HepG2 (cell line): ENCODE measurements around the gene NCBP2. TPM values are rescaled to one million over a fixed set of nuclear protein-coding genes. Genes with fewer than 3 reads are reported as not detected.

ENCODE experiments used
- CEBPB ChIP-seq: IDR thresholded peaks from 2 replicates; pipeline ENCODE4 v1.6.1; 2011; ENCODE audit warnings: low read depth, low read length, improper control_type of control experiment, borderline replicate concordance
- GTF3A ChIP-seq: sonication (generic); formaldehyde crosslinking; conservative IDR thresholded peaks from 2 replicates; pipeline ENCODE4 v1.4.0; 2020; ENCODE audit warnings: mild to moderate bottlenecking, missing genetic modification reagents
- HCFC1 ChIP-seq: fragments of 150-350 bp; IDR thresholded peaks from 2 replicates; pipeline ENCODE4 v1.6.1; 2014; ENCODE audit warnings: low read depth, low read length
- HHEX ChIP-seq: IDR thresholded peaks from 2 replicates; pipeline ENCODE4 v1.6.1; 2016; ENCODE audit warnings: control low read depth
- HMGA1 ChIP-seq: sonication (generic); formaldehyde crosslinking; conservative IDR thresholded peaks from 2 replicates; pipeline ENCODE4 v1.4.0; 2020; ENCODE audit warnings: missing genetic modification reagents
- KLF6 ChIP-seq: IDR thresholded peaks from 2 replicates; pipeline ENCODE4 v1.8.0; 2016; ENCODE audit warnings: missing biosample characterization, missing genetic modification reagents
- MTF2 ChIP-seq: sonication (generic); formaldehyde crosslinking; IDR thresholded peaks from 2 replicates; pipeline ENCODE4 v1.5.0; 2020; ENCODE audit warnings: missing genetic modification reagents, borderline replicate concordance
- NCOA1 ChIP-seq: sonication (generic); formaldehyde crosslinking; IDR thresholded peaks from 2 replicates; pipeline ENCODE4 v1.9.0; 2021; ENCODE audit warnings: missing genetic modification reagents
- NR2F2 ChIP-seq: IDR thresholded peaks from 2 replicates; pipeline ENCODE4 v1.6.1; 2012; ENCODE audit warnings: low read depth, inconsistent platforms, borderline replicate concordance
- ZNF350 ChIP-seq: sonication (generic); formaldehyde crosslinking; IDR thresholded peaks from 2 replicates; pipeline ENCODE4 v1.4.0; 2020; ENCODE audit warnings: mild to moderate bottlenecking, low read depth, missing genetic modification reagents, borderline replicate concordance
- ZNF549 ChIP-seq: sonication (generic); formaldehyde crosslinking; IDR thresholded peaks from 2 replicates; pipeline ENCODE4 v1.5.0; 2020; ENCODE audit warnings: missing genetic modification reagents
- ZNF563 ChIP-seq: sonication (generic); formaldehyde crosslinking; IDR thresholded peaks from 2 replicates; pipeline ENCODE4 v1.8.0; 2022; ENCODE audit warnings: mild to moderate bottlenecking, moderate library complexity, missing genetic modification reagents
- ZNF567 ChIP-seq: sonication (generic); formaldehyde crosslinking; IDR thresholded peaks from 2 replicates; pipeline ENCODE4 v1.8.1; 2023; ENCODE audit warnings: mild to moderate bottlenecking, missing genetic modification reagents, borderline replicate concordance
- ZNF678 ChIP-seq: sonication (generic); formaldehyde crosslinking; IDR thresholded peaks from 2 replicates; pipeline ENCODE4 v1.4.0; 2020; ENCODE audit warnings: mild to moderate bottlenecking, missing genetic modification reagents
- ZNF720 ChIP-seq: sonication (generic); formaldehyde crosslinking; IDR thresholded peaks from 2 replicates; pipeline ENCODE4 v1.4.0; 2020; ENCODE audit warnings: missing genetic modification reagents
- ZNF816 ChIP-seq: sonication (generic); formaldehyde crosslinking; IDR thresholded peaks from 2 replicates; pipeline ENCODE4 v1.8.0; 2022; ENCODE audit warnings: missing genetic modification reagents, mild to moderate bottlenecking, borderline replicate concordance
- polyA plus RNA-seq, 8 experiments: library from polyadenylated mRNA; depleted of rRNA in 3 of 8; stranded (reverse) in 7 of 8; unstranded in 1 of 8; fragments of >200 nt; fragmentation: Illumina TruSeq in 4 of 8; extraction: Trizol in 4 of 8; gene quantifications; 2 replicates each; pipeline versions ENCODE4 v1.2.1 to v1.2.3, GENCODE V29; 2011 to 2016; ENCODE audit warnings: low read depth in 4 of 8, missing spikeins in 1 of 8, mixed read lengths in 1 of 8; ENCODE audit not compliant: insufficient read depth in 1 of 8
- total RNA-seq, 5 experiments: library from RNA; depleted of rRNA; stranded (reverse); fragments of >200 nt; fragmentation: Illumina TruSeq; extraction: Trizol; gene quantifications; 2 replicates each; pipeline ENCODE4 v1.2.3, GENCODE V29; 2016; ENCODE audit warnings: low read depth in 1 of 5
- TF ChIP-seq, protein P1 (sequence below): sonication (generic); formaldehyde crosslinking; IDR thresholded peaks from 2 replicates; pipeline ENCODE4 v1.8.1; 2023; ENCODE audit warnings: mild to moderate bottlenecking, missing genetic modification reagents
- TF ChIP-seq, protein P2 (sequence below): sonication (generic); formaldehyde crosslinking; IDR thresholded peaks from 2 replicates; pipeline ENCODE4 v1.5.1; 2020; ENCODE audit warnings: mild to moderate bottlenecking, moderate library complexity, missing genetic modification reagents
- TF ChIP-seq, protein P3 (sequence below): sonication (generic); formaldehyde crosslinking; IDR thresholded peaks from 2 replicates; pipeline ENCODE4 v1.4.0; 2020; ENCODE audit warnings: mild to moderate bottlenecking, missing genetic modification reagents
- TF ChIP-seq, protein P4 (sequence below): sonication (generic); formaldehyde crosslinking; IDR thresholded peaks from 2 replicates; pipeline ENCODE4 v1.5.1; 2020; ENCODE audit warnings: missing genetic modification reagents, mild to moderate bottlenecking, borderline replicate concordance
- TF ChIP-seq, protein P5 (sequence below): sonication (generic); formaldehyde crosslinking; IDR thresholded peaks from 2 replicates; pipeline ENCODE4 v1.4.0; 2020; ENCODE audit warnings: missing genetic modification reagents

Gene NCBP2
- total and polyA plus RNA-seq, 2 of the 13 experiments (the other 11 are each of a cell fraction or from before 2014, with no cell fraction given), result 58.7 to 95.5 TPM

DNA sequence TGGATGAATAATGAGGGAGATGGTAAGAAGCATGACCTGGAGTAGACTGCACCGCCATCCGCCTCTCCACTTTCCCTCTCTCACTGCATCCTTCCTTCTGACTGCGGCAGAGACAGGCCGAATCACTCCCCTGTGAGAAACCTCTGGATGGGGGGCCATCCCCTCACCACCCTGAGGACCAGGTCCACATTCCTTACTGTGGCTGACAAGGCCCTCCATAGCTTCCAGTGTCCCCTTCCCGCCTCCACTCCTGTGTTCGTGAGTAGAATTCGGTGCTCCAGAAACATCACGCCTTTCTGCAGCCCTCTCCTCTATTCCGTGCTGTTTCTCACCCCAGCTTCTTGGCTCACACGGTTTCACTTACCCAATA is 23.5 kb upstream of the NCBP2 start (continued):
- TF ChIP-seq, protein P1, sequence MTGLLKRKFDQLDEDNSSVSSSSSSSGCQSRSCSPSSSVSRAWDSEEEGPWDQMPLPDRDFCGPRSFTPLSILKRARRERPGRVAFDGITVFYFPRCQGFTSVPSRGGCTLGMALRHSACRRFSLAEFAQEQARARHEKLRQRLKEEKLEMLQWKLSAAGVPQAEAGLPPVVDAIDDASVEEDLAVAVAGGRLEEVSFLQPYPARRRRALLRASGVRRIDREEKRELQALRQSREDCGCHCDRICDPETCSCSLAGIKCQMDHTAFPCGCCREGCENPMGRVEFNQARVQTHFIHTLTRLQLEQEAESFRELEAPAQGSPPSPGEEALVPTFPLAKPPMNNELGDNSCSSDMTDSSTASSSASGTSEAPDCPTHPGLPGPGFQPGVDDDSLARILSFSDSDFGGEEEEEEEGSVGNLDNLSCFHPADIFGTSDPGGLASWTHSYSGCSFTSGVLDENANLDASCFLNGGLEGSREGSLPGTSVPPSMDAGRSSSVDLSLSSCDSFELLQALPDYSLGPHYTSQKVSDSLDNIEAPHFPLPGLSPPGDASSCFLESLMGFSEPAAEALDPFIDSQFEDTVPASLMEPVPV (CRISPR knock-in tag), result no peak
- TF ChIP-seq ZNF350 (CRISPR knock-in tag) (no peak), ZNF549 (CRISPR knock-in tag) (no peak), ZNF816 (CRISPR knock-in tag) (peak; percentile 66; the same call in 1 of the 2 replicates), MTF2 (CRISPR knock-in tag) (no peak), ZNF678 (CRISPR knock-in tag) (no peak), HCFC1 (no peak), ZNF563 (CRISPR knock-in tag) (no peak), NR2F2 (no peak), HHEX (CRISPR knock-in tag) (no peak), KLF6 (CRISPR knock-in tag) (no peak), GTF3A (no peak), ZNF720 (CRISPR knock-in tag) (no peak), NCOA1 (CRISPR knock-in tag) (no peak), ZNF567 (no peak), HMGA1 (CRISPR knock-in tag) (no peak), CEBPB (no peak)
- TF ChIP-seq, protein P2, sequence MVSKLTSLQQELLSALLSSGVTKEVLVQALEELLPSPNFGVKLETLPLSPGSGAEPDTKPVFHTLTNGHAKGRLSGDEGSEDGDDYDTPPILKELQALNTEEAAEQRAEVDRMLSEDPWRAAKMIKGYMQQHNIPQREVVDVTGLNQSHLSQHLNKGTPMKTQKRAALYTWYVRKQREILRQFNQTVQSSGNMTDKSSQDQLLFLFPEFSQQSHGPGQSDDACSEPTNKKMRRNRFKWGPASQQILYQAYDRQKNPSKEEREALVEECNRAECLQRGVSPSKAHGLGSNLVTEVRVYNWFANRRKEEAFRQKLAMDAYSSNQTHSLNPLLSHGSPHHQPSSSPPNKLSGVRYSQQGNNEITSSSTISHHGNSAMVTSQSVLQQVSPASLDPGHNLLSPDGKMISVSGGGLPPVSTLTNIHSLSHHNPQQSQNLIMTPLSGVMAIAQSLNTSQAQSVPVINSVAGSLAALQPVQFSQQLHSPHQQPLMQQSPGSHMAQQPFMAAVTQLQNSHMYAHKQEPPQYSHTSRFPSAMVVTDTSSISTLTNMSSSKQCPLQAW (CRISPR knock-in tag), result no peak
- TF ChIP-seq, protein P3, sequence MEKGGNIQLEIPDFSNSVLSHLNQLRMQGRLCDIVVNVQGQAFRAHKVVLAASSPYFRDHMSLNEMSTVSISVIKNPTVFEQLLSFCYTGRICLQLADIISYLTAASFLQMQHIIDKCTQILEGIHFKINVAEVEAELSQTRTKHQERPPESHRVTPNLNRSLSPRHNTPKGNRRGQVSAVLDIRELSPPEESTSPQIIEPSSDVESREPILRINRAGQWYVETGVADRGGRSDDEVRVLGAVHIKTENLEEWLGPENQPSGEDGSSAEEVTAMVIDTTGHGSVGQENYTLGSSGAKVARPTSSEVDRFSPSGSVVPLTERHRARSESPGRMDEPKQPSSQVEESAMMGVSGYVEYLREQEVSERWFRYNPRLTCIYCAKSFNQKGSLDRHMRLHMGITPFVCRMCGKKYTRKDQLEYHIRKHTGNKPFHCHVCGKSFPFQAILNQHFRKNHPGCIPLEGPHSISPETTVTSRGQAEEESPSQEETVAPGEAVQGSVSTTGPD (CRISPR knock-in tag), result no peak
- TF ChIP-seq, protein P4, sequence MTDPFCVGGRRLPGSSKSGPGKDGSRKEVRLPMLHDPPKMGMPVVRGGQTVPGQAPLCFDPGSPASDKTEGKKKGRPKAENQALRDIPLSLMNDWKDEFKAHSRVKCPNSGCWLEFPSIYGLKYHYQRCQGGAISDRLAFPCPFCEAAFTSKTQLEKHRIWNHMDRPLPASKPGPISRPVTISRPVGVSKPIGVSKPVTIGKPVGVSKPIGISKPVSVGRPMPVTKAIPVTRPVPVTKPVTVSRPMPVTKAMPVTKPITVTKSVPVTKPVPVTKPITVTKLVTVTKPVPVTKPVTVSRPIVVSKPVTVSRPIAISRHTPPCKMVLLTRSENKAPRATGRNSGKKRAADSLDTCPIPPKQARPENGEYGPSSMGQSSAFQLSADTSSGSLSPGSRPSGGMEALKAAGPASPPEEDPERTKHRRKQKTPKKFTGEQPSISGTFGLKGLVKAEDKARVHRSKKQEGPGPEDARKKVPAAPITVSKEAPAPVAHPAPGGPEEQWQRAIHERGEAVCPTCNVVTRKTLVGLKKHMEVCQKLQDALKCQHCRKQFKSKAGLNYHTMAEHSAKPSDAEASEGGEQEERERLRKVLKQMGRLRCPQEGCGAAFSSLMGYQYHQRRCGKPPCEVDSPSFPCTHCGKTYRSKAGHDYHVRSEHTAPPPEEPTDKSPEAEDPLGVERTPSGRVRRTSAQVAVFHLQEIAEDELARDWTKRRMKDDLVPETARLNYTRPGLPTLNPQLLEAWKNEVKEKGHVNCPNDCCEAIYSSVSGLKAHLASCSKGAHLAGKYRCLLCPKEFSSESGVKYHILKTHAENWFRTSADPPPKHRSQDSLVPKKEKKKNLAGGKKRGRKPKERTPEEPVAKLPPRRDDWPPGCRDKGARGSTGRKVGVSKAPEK (CRISPR knock-in tag), result no peak
- TF ChIP-seq, protein P5, sequence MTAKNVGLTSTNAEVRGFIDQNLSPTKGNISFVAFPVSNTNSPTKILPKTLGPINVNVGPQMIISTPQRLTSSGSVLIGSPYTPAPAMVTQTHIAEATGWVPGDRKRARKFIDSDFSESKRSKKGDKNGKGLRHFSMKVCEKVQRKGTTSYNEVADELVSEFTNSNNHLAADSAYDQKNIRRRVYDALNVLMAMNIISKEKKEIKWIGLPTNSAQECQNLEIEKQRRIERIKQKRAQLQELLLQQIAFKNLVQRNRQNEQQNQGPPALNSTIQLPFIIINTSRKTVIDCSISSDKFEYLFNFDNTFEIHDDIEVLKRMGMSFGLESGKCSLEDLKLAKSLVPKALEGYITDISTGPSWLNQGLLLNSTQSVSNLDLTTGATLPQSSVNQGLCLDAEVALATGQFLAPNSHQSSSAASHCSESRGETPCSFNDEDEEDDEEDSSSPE (CRISPR knock-in tag), result no peak
